Right atrium auricular region (tissue), 2 donors: ENCODE results near the gene KMT2C. TPM values are rescaled to one million over a fixed set of nuclear protein-coding genes. Genes with fewer than 3 reads are reported as not detected.
"Not testable (repeated sequence)": the region's sequence is repeated elsewhere in the genome, so short reads cannot be mapped to it uniquely, and the experiment has no call there.

Experiments used
- DNase-seq: peaks from one replicate; pipeline ENCODE4 v3.0.0-alpha.2; 2019; ENCODE audit warnings: low spot score
- H3K27ac ChIP-seq, 2 donors: fragments of 200-600 bp; sonication (generic); 1 replicate in 1 of 2; 2 replicates in 1 of 2; pipeline ENCODE4 v1.5.1; 2016 to 2019
- H3K27me3 ChIP-seq, 2 donors: fragments of 200-600 bp; sonication (generic); one replicate each; pipeline versions ENCODE4 v1.5.1 to v1.6.0; 2017 to 2019
- H3K36me3 ChIP-seq: fragments of 200-600 bp; sonication (generic); one replicate; pipeline ENCODE4 v1.5.1; 2016
- H3K4me1 ChIP-seq, 2 donors: fragments of 200-600 bp; sonication (generic); one replicate each; pipeline versions ENCODE4 v1.5.1 to v1.6.0; 2017 to 2019
- H3K4me3 ChIP-seq, 2 donors: fragments of 200-600 bp; sonication (generic); 1 replicate in 1 of 2; 2 replicates in 1 of 2; pipeline ENCODE4 v1.5.1; 2017 to 2019; ENCODE audit warnings: mild to moderate bottlenecking in 1 of 2, moderate library complexity in 1 of 2
- H3K9me3 ChIP-seq, 2 donors: fragments of 200-600 bp; sonication (generic); one replicate each; pipeline ENCODE4 v1.5.1; 2019
- CTCF ChIP-seq, 2 donors: fragments of 200-600 bp; sonication (generic); IDR thresholded peaks; one replicate each; pipeline ENCODE4 v1.5.1; 2019; ENCODE audit warnings: antibody characterized with exemption in 2 of 2
- total RNA-seq, 2 donors: library from RNA; depleted of rRNA; stranded (reverse); fragments of >200 nt; gene quantifications; one replicate each; pipeline ENCODE4 v1.1.0, GENCODE V29; 2016

Gene KMT2C
- total RNA-seq, 2 donors from 2014 or later, result 36.5 to 37.3 TPM

DNA sequence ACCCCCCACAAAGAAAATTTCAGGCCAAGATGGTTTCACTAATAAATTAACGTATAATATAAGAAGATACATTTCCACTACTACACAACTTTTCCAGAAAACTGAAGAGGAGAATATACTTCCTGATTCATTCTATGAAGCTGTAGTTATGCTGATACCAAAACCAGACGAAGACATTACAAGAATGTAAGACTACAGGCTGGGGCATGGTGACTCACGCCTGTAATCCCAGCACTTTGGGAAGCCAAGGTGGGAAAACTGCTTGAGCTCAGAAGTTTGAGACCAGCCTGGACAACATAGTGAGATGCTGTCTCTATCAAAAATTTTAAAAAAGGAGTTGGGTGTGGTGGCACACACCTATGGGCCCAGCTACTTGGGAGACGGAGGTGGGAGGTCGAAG, 201.4 kb downstream of the KMT2C start:
- not testable (repeated sequence) for H3K4me3 ChIP-seq, H3K4me1 ChIP-seq, DNase-seq, H3K9me3 ChIP-seq, H3K27me3 ChIP-seq, H3K27ac ChIP-seq
- H3K36me3 ChIP-seq, result peaks cover 11% of the 10 kb centered on the region

GRCh38 chr7:152231089-152231488, 204.7 kb downstream of the KMT2C start:
- Histone ChIP-seq H3K4me1 (no peaks in the 10 kb centered on the region), H3K36me3 (peaks cover 11% of the 10 kb centered on the region), H3K9me3 (no peaks in the 10 kb centered on the region), H3K27ac (no peak overlapping the region), H3K27me3 (no peaks in the 10 kb centered on the region), H3K4me3 (no peak overlapping the region)
- no peak for DNase-seq
- TF ChIP-seq CTCF (IDR thresholded peaks at IDR 0.05), result no peak

- H3K27me3 ChIP-seq, H3K4me3 ChIP-seq, DNase-seq, H3K4me1 ChIP-seq, H3K9me3 ChIP-seq, H3K27ac ChIP-seq: not testable (repeated sequence)
- H3K36me3 ChIP-seq, result peaks cover 28% of the 10 kb centered on the region
Measured at GRCh38 chr7:152219556-152219955, 216.2 kb downstream of the KMT2C start.

- not testable (repeated sequence) for H3K4me3 ChIP-seq, DNase-seq, H3K9me3 ChIP-seq, H3K27ac ChIP-seq, H3K4me1 ChIP-seq, H3K27me3 ChIP-seq
- H3K36me3 ChIP-seq, result peaks cover 18% of the 10 kb centered on the region
Measured at GRCh38 chr7:152208766-152209165, 227.0 kb downstream of the KMT2C start.

- DNase-seq, H3K27me3 ChIP-seq, H3K4me3 ChIP-seq, H3K27ac ChIP-seq, H3K4me1 ChIP-seq, H3K9me3 ChIP-seq: not testable (repeated sequence)
- H3K36me3 ChIP-seq, result peaks cover 27% of the 10 kb centered on the region
Measured at GRCh38 chr7:152204417-152204816, 231.4 kb downstream of the KMT2C start.

DNA sequence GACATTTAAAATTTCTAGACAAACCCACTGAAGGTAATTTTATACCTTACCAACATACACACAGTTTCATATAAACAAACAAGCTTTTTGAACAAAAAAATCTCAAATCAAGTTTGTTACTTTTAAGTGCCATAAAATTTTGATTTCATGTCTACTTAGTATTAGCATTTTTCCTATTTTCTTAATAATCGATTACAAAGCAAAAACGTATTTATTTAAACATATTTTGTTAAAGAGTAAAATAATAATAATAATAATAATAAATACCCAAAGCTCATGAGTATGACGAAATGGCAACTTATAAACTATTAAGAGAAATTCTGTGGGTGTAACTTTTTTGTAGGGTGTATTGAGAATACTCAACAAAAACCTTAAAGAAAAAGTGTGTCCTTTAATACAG, 232.7 kb downstream of the KMT2C start:
- no peak overlapping the region for H3K4me3 ChIP-seq
- H3K36me3 ChIP-seq, result peaks cover 39% of the 10 kb centered on the region
- H3K27ac ChIP-seq, result no peak overlapping the region
- TF ChIP-seq CTCF (IDR thresholded peaks at IDR 0.05), result no peak
- DNase-seq, result no peak
- H3K4me1 ChIP-seq, result no peaks in the 10 kb centered on the region
- H3K27me3 ChIP-seq, result no peaks in the 10 kb centered on the region
- no peaks in the 10 kb centered on the region for H3K9me3 ChIP-seq

- no peak for DNase-seq
- TF ChIP-seq CTCF (IDR thresholded peaks at IDR 0.05), result no peak
Measured at GRCh38 chr7:152202056-152202455, 233.7 kb downstream of the KMT2C start.

GRCh38 chr7:152200395-152200794, 235.4 kb downstream of the KMT2C start:
- no peak overlapping the region for H3K4me3 ChIP-seq
- peaks cover 29% of the 10 kb centered on the region for H3K36me3 ChIP-seq
- H3K4me1 ChIP-seq, result no peaks in the 10 kb centered on the region
- H3K27ac ChIP-seq, result no peak overlapping the region
- no peak for DNase-seq
- TF ChIP-seq CTCF (IDR thresholded peaks at IDR 0.05), result no peak
- no peaks in the 10 kb centered on the region for H3K27me3 ChIP-seq
- H3K9me3 ChIP-seq, result no peaks in the 10 kb centered on the region

More at GRCh38 chr7:152202056-152202455, 233.7 kb downstream of the KMT2C start:
- Histone ChIP-seq H3K9me3 (no peaks in the 10 kb centered on the region), H3K27ac (no peak overlapping the region), H3K4me1 (no peaks in the 10 kb centered on the region), H3K4me3 (no peak overlapping the region), H3K27me3 (no peaks in the 10 kb centered on the region), H3K36me3 (peaks cover 39% of the 10 kb centered on the region)
